Ascending aorta (tissue), 2 donors: ENCODE data around the gene FUCA2. TPM values are rescaled to one million over a fixed set of nuclear protein-coding genes. Genes with fewer than 3 reads are reported as not detected.

Experiments used
- DNase-seq, 2 donors: peaks; one replicate each; pipeline ENCODE4 v3.0.0-alpha.2; 2019; ENCODE audit warnings: low spot score in 2 of 2
- H3K27ac ChIP-seq, 2 donors: fragments of 200-600 bp; sonication (generic); one replicate each; pipeline ENCODE4 v1.5.1; 2016 to 2017; ENCODE audit warnings: mild to moderate bottlenecking in 1 of 2
- H3K27me3 ChIP-seq: fragments of 200-600 bp; sonication (generic); one replicate; pipeline ENCODE4 v1.5.1; 2017
- H3K36me3 ChIP-seq, 2 donors: fragments of 200-600 bp; sonication (generic); one replicate each; pipeline ENCODE4 v1.5.1; 2016
- H3K4me1 ChIP-seq, 2 donors: fragments of 200-600 bp; sonication (generic); one replicate each; pipeline ENCODE4 v1.5.1; 2016 to 2017; ENCODE audit warnings: mild to moderate bottlenecking in 1 of 2
- H3K4me3 ChIP-seq, 2 donors: fragments of 200-600 bp; sonication (generic); one replicate each; pipeline ENCODE4 v1.5.1; 2016 to 2017; ENCODE audit warnings: mild to moderate bottlenecking in 1 of 2
- H3K9me3 ChIP-seq, 2 donors: fragments of 200-600 bp; sonication (generic); one replicate each; pipeline ENCODE4 v1.5.1; 2016
- intact Hi-C: fragments of 100-400 bp; cut with DNase I; formaldehyde crosslinking; loops from one replicate; pipeline ENCODE4 v1.15.1; 2023
- total RNA-seq: library from RNA; depleted of rRNA; stranded (reverse); fragments of >200 nt; gene quantifications from one replicate; pipeline ENCODE4 v1.1.0, GENCODE V29; 2016
- TF ChIP-seq, protein P1 (sequence below), 3 experiments: fragments of 200-600 bp in 2 of 3; fragments of 450-650 bp in 1 of 3; sonication (generic) in 2 of 3; IDR thresholded peaks; one replicate each; pipeline ENCODE4 v1.5.1; 2016 to 2019; ENCODE audit warnings: antibody characterized with exemption in 3 of 3, mild to moderate bottlenecking in 1 of 3, moderate library complexity in 1 of 3

FUCA2 gene
- total RNA-seq, 1 donor from 2014 or later = 9.7 TPM

DNA sequence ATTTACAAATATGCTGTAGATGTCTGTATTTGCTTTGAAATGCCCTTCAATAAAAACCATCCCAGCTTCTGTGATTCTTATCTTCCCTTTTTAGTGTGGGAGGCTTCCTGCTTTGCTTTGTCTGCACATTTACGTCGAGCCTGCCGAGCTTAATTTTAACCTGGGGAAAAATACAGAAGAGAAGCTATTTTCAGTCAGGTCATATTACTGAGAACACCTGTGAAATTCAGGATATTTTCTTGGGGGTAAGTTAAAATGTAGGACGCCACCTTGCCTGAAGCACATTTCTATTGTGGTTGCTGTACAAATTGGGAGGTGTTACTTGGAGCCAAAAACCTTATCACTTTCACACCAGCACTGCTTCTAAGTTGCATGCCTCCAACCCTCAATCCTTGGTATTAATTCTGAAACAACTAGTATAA lies 43.6 kb upstream of the FUCA2 start:
- intact Hi-C loops = no loop called here
- no peak for DNase-seq
- Histone ChIP-seq H3K27me3 (no peaks in the 10 kb centered on the region), H3K27ac (no peak overlapping the region), H3K4me3 (no peak overlapping the region), H3K9me3 (no peaks in the 10 kb centered on the region), H3K4me1 (no peaks in the 10 kb centered on the region), H3K36me3 (no peaks in the 10 kb centered on the region)
- TF ChIP-seq, protein P1, sequence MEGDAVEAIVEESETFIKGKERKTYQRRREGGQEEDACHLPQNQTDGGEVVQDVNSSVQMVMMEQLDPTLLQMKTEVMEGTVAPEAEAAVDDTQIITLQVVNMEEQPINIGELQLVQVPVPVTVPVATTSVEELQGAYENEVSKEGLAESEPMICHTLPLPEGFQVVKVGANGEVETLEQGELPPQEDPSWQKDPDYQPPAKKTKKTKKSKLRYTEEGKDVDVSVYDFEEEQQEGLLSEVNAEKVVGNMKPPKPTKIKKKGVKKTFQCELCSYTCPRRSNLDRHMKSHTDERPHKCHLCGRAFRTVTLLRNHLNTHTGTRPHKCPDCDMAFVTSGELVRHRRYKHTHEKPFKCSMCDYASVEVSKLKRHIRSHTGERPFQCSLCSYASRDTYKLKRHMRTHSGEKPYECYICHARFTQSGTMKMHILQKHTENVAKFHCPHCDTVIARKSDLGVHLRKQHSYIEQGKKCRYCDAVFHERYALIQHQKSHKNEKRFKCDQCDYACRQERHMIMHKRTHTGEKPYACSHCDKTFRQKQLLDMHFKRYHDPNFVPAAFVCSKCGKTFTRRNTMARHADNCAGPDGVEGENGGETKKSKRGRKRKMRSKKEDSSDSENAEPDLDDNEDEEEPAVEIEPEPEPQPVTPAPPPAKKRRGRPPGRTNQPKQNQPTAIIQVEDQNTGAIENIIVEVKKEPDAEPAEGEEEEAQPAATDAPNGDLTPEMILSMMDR (IDR thresholded peaks at IDR 0.05) = no peak

DNA sequence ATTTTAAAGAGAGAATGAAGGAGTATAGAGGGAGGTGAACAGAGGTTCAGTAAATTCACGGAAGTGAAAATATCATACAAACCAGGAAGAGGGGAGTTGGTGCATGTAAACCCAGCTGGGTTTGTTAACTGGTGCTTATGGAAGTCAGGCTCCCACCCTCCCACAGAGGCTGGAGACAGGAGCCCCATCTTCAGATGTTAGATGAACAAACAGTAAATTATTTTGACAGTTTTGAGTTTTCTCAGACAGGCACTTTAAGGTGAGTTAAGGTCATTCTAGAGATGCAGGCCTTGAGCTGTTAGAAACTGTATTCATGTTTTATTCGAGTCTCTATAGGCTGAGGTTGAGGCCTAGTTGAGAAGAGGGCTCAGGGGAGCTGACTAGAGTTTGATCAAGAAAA lies 41.8 kb upstream of the FUCA2 start:
- H3K4me1 ChIP-seq = no peaks in the 10 kb centered on the region
- no peaks in the 10 kb centered on the region for H3K36me3 ChIP-seq
- H3K27ac ChIP-seq = no peak overlapping the region
- intact Hi-C loops = no loop called here
- no peak overlapping the region for H3K4me3 ChIP-seq
- H3K9me3 ChIP-seq = no peaks in the 10 kb centered on the region
- TF ChIP-seq, protein P1 (IDR thresholded peaks at IDR 0.05) = no peak
- no peaks in the 10 kb centered on the region for H3K27me3 ChIP-seq
- no peak for DNase-seq

DNA sequence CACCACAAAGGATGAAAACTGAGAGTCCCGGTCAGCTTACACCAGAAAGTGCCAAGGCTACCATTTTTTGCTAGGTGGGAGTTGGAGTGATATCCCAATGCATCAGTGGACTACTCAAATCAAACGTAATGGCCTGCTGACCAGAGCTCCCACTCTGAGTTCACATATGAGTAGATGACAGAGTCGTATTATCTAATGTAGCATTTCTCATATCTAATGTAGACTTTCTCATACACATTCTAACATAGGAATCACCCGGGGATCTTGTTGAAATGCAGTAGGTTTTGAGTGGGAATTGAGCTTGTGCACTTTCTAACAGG lies 38.4 kb upstream of the FUCA2 start:
- H3K9me3 ChIP-seq = no peaks in the 10 kb centered on the region
- TF ChIP-seq, protein P1 (IDR thresholded peaks at IDR 0.05) = no peak
- intact Hi-C loops = no loop called here
- no peak for DNase-seq
- H3K4me3 ChIP-seq = no peak overlapping the region
- H3K36me3 ChIP-seq = no peaks in the 10 kb centered on the region
- H3K27ac ChIP-seq = no peak overlapping the region
- H3K4me1 ChIP-seq = no peaks in the 10 kb centered on the region
- no peaks in the 10 kb centered on the region for H3K27me3 ChIP-seq

DNA sequence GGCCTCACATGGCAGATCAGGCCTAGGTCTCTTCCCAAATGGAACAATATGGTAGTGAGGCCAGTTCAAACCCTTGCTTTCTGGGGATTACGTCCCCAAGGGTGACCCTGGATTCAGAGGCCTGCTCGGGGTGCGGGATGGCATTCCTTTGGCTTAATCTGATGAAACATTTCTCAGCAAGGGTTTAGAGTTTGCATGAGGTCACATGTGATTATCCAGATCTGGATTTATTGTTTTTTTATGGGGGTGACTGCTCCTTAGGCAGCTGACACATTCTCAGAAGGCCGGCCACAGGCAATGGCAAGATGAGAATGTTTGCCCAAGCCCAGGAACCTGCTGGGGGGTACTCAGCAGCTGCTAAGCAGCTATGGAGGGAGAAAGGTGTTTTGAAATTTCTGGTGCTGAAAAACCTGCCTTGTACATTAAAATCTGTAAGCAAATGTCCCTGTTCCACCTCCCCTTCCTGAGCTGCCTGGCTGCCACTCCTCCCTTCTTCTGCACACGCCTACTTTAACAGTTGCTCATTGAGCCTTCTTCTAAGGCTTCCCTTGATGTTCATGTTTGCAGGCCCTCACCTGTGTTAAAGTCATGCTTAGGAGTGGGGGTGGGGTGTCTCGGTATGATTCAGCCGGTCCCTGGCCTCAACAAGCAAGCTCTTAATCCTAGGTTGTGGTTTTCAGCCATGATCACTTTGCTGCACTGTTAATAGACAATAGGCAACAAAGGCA lies 37.9 kb upstream of the FUCA2 start:
- Histone ChIP-seq H3K27ac (no peak overlapping the region), H3K27me3 (no peaks in the 10 kb centered on the region), H3K9me3 (no peaks in the 10 kb centered on the region), H3K4me3 (no peak overlapping the region), H3K4me1 (no peaks in the 10 kb centered on the region), H3K36me3 (no peaks in the 10 kb centered on the region)
- TF ChIP-seq, protein P1 (IDR thresholded peaks at IDR 0.05) = no peak
- no peak for DNase-seq
- intact Hi-C loops = no loop called here

DNA sequence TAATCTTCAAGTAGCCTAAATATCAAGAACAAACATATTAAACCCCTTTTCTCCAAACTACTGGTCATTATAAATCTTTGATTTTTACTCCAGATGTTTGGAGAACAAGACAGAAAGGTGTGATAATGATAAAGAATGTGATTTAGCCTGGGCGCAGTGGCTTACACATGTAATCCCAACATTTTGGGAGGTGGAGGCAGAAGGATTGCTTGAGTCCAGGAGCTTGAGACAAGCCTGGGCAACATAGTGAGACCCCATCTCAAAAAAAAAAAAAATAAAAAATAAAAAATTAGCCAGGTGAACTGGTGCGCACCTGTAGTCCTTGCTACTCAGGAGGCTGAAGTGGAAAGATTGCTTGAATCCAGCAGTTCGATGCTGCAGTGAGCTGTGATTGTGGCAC lies 35.1 kb upstream of the FUCA2 start:
- intact Hi-C loops = no loop called here
- Histone ChIP-seq H3K4me3 (no peak overlapping the region), H3K9me3 (no peaks in the 10 kb centered on the region), H3K27me3 (no peaks in the 10 kb centered on the region), H3K27ac (no peak overlapping the region), H3K4me1 (no peaks in the 10 kb centered on the region), H3K36me3 (no peaks in the 10 kb centered on the region)
- DNase-seq = no peak
- TF ChIP-seq, protein P1 (IDR thresholded peaks at IDR 0.05) = no peak
